DOHH2 (cell line): ENCODE measurements around the gene SPIN2B.

Experiments
- H3F3A ChIP-seq: fragments of 200-600 bp; sonication (generic), shearing (Covaris generic); 2 replicates; pipeline ENCODE4 v1.6.0; 2016; ENCODE audit warnings: antibody characterized with exemption, mild to moderate bottlenecking; ENCODE audit not compliant: control insufficient read depth, insufficient read depth
- H3K27ac ChIP-seq: fragments of 200-600 bp; sonication (generic); 2 replicates; pipeline ENCODE4 v1.5.1; 2014; ENCODE audit warnings: low read depth, mild to moderate bottlenecking, low read length, moderate library complexity
- H3K27me3 ChIP-seq: fragments of 200-600 bp; sonication (generic); 2 replicates; pipeline ENCODE4 v1.6.1; 2014; ENCODE audit warnings: mild to moderate bottlenecking, low read length, mixed read lengths; ENCODE audit not compliant: control insufficient read depth
- H3K36me3 ChIP-seq: fragments of 200-600 bp; sonication (generic); 2 replicates; pipeline ENCODE4 v1.6.1; 2014; ENCODE audit warnings: mild to moderate bottlenecking, low read length, moderate library complexity, mixed read lengths; ENCODE audit not compliant: control insufficient read depth
- H3K4me1 ChIP-seq: fragments of 200-600 bp; sonication (generic); 2 replicates; pipeline ENCODE4 v1.6.1; 2014; ENCODE audit warnings: mild to moderate bottlenecking, low read length, mixed read lengths; ENCODE audit not compliant: control insufficient read depth
- H3K4me2 ChIP-seq: fragments of 200-600 bp; sonication (generic); 2 replicates; pipeline ENCODE4 v1.6.0; 2014; ENCODE audit warnings: mild to moderate bottlenecking, low read length, moderate library complexity
- H3K4me3 ChIP-seq: fragments of 200-600 bp; sonication (generic); 2 replicates; pipeline ENCODE4 v1.5.1; 2014; ENCODE audit warnings: mild to moderate bottlenecking, low read length, mixed read lengths
- H3K79me2 ChIP-seq: fragments of 200-600 bp; sonication (generic); 2 replicates; pipeline ENCODE4 v1.6.1; 2014; ENCODE audit warnings: mild to moderate bottlenecking, low read length, mixed read lengths; ENCODE audit not compliant: control insufficient read depth
- H3K9me2 ChIP-seq: fragments of 200-600 bp; sonication (generic); replicated peaks from 2 replicates; pipeline ENCODE4 v1.6.1; 2014; ENCODE audit warnings: mild to moderate bottlenecking, low read length, mixed read lengths; ENCODE audit not compliant: control insufficient read depth
- H3K9me3 ChIP-seq: fragments of 200-600 bp; sonication (generic); 2 replicates; pipeline ENCODE4 v1.6.1; 2014; ENCODE audit warnings: antibody characterized with exemption, low read length, mixed read lengths; ENCODE audit not compliant: control insufficient read depth, insufficient read depth
- H4K20me1 ChIP-seq: fragments of 200-600 bp; sonication (generic); 2 replicates; pipeline ENCODE4 v1.6.0; 2014; ENCODE audit warnings: low read depth, mild to moderate bottlenecking, antibody characterized with exemption, low read length, moderate library complexity; ENCODE audit not compliant: control insufficient read depth, insufficient read depth
- CTCF ChIP-seq: fragments of 200-600 bp; sonication (generic); IDR thresholded peaks from one replicate; pipeline ENCODE4 v1.5.1; 2014; ENCODE audit warnings: antibody characterized with exemption, mild to moderate bottlenecking, low read depth, low read length; ENCODE audit not compliant: poor library complexity, severe bottlenecking
- EZH2phosphoT487 ChIP-seq: fragments of 200-600 bp; sonication (generic); IDR thresholded peaks from 2 replicates; pipeline ENCODE4 v1.6.1; 2017; ENCODE audit warnings: borderline replicate concordance, mild to moderate bottlenecking, antibody characterized with exemption, low read length, moderate library complexity, mixed read lengths

SPIN2B gene

DNA sequence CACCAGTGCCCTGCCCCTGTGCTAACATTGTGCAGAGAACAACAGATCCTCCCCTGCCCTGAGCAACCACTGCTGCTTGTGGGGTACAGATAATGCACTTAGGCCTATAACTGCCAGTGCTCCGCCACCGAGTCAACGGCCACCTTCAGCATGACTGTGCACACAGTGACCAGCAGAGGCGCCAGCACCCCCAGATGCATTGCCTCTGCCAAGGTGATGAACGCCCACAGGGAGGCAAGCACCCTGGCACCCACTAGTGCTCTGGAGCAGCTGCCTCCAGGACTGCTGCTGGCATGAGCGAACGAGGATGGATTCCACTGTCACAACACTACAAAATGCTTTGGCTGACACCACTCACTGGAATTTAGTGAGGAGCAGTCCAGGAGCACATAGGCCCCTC, 38.2 kb downstream of the SPIN2B start:
- no peaks in the 10 kb centered on the region for H3K9me3 ChIP-seq
- H3K4me1 ChIP-seq = no peaks in the 10 kb centered on the region
- H3K36me3 ChIP-seq = no peaks in the 10 kb centered on the region
- H3K79me2 ChIP-seq = no peaks in the 10 kb centered on the region
- TF ChIP-seq EZH2phosphoT487 (no peak), CTCF (no peak)
- no peaks in the 10 kb centered on the region for H3F3A ChIP-seq
- no peak overlapping the region for H3K4me2 ChIP-seq
- no peak overlapping the region for H3K4me3 ChIP-seq
- H4K20me1 ChIP-seq = no peaks in the 10 kb centered on the region
- no peaks in the 10 kb centered on the region for H3K27me3 ChIP-seq
- H3K9me2 ChIP-seq = no peaks in the 10 kb centered on the region
- no peak overlapping the region for H3K27ac ChIP-seq

- TF ChIP-seq CTCF (no peak), EZH2phosphoT487 (no peak)
- H3K27ac ChIP-seq = no peak overlapping the region
Measured at GRCh38 chrX:57074458-57074857, 46.9 kb downstream of the SPIN2B start.

DNA sequence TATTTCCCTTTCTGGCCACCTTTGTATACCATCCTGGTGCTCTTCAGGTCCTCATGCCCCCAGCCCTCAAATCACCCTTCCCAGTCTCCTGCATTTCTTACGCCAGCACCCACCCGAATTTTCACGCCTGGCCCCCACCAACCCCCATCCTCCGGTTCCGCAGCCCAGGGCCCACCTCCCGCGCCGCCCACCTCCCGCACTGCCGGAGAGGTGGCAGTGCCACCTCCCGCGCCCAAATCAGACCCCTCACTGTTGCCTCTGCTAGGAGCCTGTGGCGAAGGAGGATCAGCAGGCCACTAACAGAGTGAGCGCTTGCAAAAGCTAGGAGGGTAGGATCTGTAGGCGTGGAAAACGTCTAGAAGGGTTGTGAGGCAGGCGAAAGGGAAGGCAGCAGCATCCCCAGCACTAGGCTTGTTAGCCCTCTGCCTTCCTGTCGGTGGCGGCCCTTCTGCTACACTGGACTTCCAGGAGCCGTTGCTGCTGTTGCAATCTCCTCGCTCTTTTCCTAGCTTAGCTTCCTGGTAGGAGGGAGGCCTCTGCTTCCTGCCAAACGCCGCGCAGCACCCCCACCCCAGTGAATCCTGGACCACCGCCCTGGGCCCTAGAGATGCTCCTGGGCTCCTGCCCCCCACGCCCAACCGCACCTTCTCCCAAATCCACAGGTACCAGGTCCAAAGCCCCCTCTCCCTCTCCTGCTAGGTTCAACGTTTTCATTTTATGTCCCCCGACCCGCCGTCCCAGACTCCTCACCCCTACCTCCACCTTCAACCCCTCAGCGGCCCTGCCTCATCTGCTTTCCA, 51.0 kb downstream of the SPIN2B start:
- H3K4me3 ChIP-seq = no peak overlapping the region
- no peaks in the 10 kb centered on the region for H3F3A ChIP-seq
- no peaks in the 10 kb centered on the region for H3K9me2 ChIP-seq
- H4K20me1 ChIP-seq = no peaks in the 10 kb centered on the region
- H3K36me3 ChIP-seq = no peaks in the 10 kb centered on the region
- no peaks in the 10 kb centered on the region for H3K4me1 ChIP-seq
- H3K27me3 ChIP-seq = no peaks in the 10 kb centered on the region
- TF ChIP-seq CTCF = no peak
- no peak for TF ChIP-seq EZH2phosphoT487
- H3K9me3 ChIP-seq = no peaks in the 10 kb centered on the region
- H3K4me2 ChIP-seq = no peak overlapping the region
- no peak overlapping the region for H3K27ac ChIP-seq
- no peaks in the 10 kb centered on the region for H3K79me2 ChIP-seq

More at GRCh38 chrX:57074458-57074857, 46.9 kb downstream of the SPIN2B start:
- Histone ChIP-seq H3K4me2 (no peak overlapping the region), H3K36me3 (no peaks in the 10 kb centered on the region), H3K9me3 (no peaks in the 10 kb centered on the region), H3K79me2 (no peaks in the 10 kb centered on the region), H3K4me1 (no peaks in the 10 kb centered on the region), H3K9me2 (no peaks in the 10 kb centered on the region), H3K4me3 (no peak overlapping the region), H3F3A (no peaks in the 10 kb centered on the region), H3K27me3 (no peaks in the 10 kb centered on the region), H4K20me1 (no peaks in the 10 kb centered on the region)
